HG02798 (cell line): Measurements from ENCODE around the gene SNRPD1.
"Not testable (repeated sequence)": the region's sequence is repeated elsewhere in the genome, so short reads cannot be mapped to it uniquely, and the experiment has no call there.

Source experiments
- ATAC-seq: cut with Tn5 transposase; IDR thresholded peaks from one replicate; pipeline ENCODE4 v1.9.1; 2021; ENCODE audit warnings: mild to moderate bottlenecking; ENCODE audit not compliant: unreplicated experiment, poor library complexity

SNRPD1 gene

GRCh38 chr18:21612125-21613039 is at the start of gene SNRPD1:
Gene SNRPD1 (plus strand): TSS chr18:21612314. CDS start chr18:21612430, 116 bp downstream.
- ATAC-seq: peak; percentile 99

GRCh38 chr18:21571772-21572171 is 40.3 kb upstream of the SNRPD1 start:
- no peak for ATAC-seq

GRCh38 chr18:21575656-21576055 is 36.5 kb upstream of the SNRPD1 start:
- ATAC-seq: no peak

- no peak for ATAC-seq
Measured at GRCh38 chr18:21584391-21584790, 27.7 kb upstream of the SNRPD1 start.

- not testable (repeated sequence) for ATAC-seq
Measured at GRCh38 chr18:21592361-21592760, 19.8 kb upstream of the SNRPD1 start.

- no peak for ATAC-seq
Measured at GRCh38 chr18:21593540-21594257, 18.4 kb upstream of the SNRPD1 start.

GRCh38 chr18:21597620-21598019 is 14.5 kb upstream of the SNRPD1 start:
- ATAC-seq: no peak

- no peak for ATAC-seq
Measured at GRCh38 chr18:21598726-21599584, 13.2 kb upstream of the SNRPD1 start.

- peak; percentile 44 for ATAC-seq
Measured at GRCh38 chr18:21599585-21600525, 12.3 kb upstream of the SNRPD1 start.

- ATAC-seq: peak; percentile 92
Measured at GRCh38 chr18:21600526-21601410, 11.3 kb upstream of the SNRPD1 start, which contains the start of gene ESCO1. Gene ESCO1 (minus strand): TSS chr18:21600704. CDS start chr18:21574843, 25,861 bp downstream.

- ATAC-seq: no peak
Measured at GRCh38 chr18:21602299-21602587, 9.9 kb upstream of the SNRPD1 start.

GRCh38 chr18:21604671-21605070 is 7.4 kb upstream of the SNRPD1 start:
- ATAC-seq: no peak

GRCh38 chr18:21605213-21605612 is 6.9 kb upstream of the SNRPD1 start:
- ATAC-seq: no peak

GRCh38 chr18:21611401-21612124 is 551 bp upstream of the SNRPD1 start:
- peak; percentile 1 for ATAC-seq

GRCh38 chr18:21621640-21622039 is 9.5 kb downstream of the SNRPD1 start:
- not testable (repeated sequence) for ATAC-seq

- peak; percentile 98 for ATAC-seq
Measured at GRCh38 chr18:21629089-21629832, 17.1 kb downstream of the SNRPD1 start.

- ATAC-seq: no peak
Measured at GRCh38 chr18:21632393-21632792, 20.3 kb downstream of the SNRPD1 start.
